ENCODE data around the gene SDHC. TPM values are rescaled to one million over a fixed set of nuclear protein-coding genes. Genes with fewer than 3 reads are reported as not detected.
"Not testable (repeated sequence)": the region's sequence is repeated elsewhere in the genome, so short reads cannot be mapped to it uniquely, and the experiment has no call there.

The SDHC gene
- total and polyA plus RNA-seq, 2 experiments from 2014 or later: 84.4 to 107 TPM

GRCh38 chr1:161313554-161314200 lies 504 bp upstream of the SDHC start:
- Histone ChIP-seq H3K79me2 (replicated peaks; ENCODE audit: insufficient read depth) (peaks cover 36% of the 10 kb centered on the region), H3K4me2 (peak overlapping the region; percentile 89), H3K4me1 (ENCODE audit: insufficient read depth) (peaks cover 30% of the 10 kb centered on the region), H3K27ac (ENCODE audit: low read depth) (peak overlapping the region; percentile 99), H3K36me3 (ENCODE audit: insufficient read depth) (no peaks in the 10 kb centered on the region), H3K9me2 (ENCODE audit: insufficient read depth) (0 out of 2 replicates have a peak, but pooled peaks cover 3% of the 10 kb centered on the region), H3K4me3 (peak overlapping the region; percentile 91), H3F3A (replicated peaks; ENCODE audit: low read depth) (0 out of 2 replicates have a peak, but pooled peaks cover 4% of the 10 kb centered on the region), H4K20me1 (replicated peaks; ENCODE audit: insufficient read depth) (peaks cover 5% of the 10 kb centered on the region; the same call in 1 of the 2 replicates), H2AFZ (peak overlapping the region; percentile 77), H3K27me3 (ENCODE audit: insufficient read depth) (no peaks in the 10 kb centered on the region)
- DNase-seq (ENCODE audit: low spot score) (no peak), ATAC-seq (peak; percentile 15)
- Mint-ChIP-seq H3K27ac (peak overlapping the region; percentile 98), H3K36me3 (ENCODE audit: low read depth) (no peaks in the 10 kb centered on the region), H3K4me1 (peaks cover 31% of the 10 kb centered on the region), H3K27me3 (ENCODE audit: insufficient read depth, low read depth, poor library complexity) (peaks cover 12% of the 10 kb centered on the region), H3K4me3 (peak overlapping the region; percentile 98), H3K9me3 (no peaks in the 10 kb centered on the region)
- TF ChIP-seq EZH2 (IDR thresholded peaks at IDR 0.05; ENCODE audit: low read depth, unreplicated experiment): no peak

GRCh38 chr1:161315841-161316674 lies 1.9 kb downstream of the SDHC start:
- Mint-ChIP-seq H3K4me1 (peaks cover 22% of the 10 kb centered on the region), H3K27ac (peak overlapping the region; percentile 29; the same call in 1 of the 2 replicates), H3K4me3 (peak overlapping the region; percentile 98)
- H3K79me2 ChIP-seq (replicated peaks; ENCODE audit: insufficient read depth): peaks cover 49% of the 10 kb centered on the region
- H3K36me3 Mint-ChIP-seq (ENCODE audit: low read depth); H2AFZ ChIP-seq; H3K9me3 Mint-ChIP-seq; H3K36me3 ChIP-seq (ENCODE audit: insufficient read depth); H3K9me2 ChIP-seq (ENCODE audit: insufficient read depth); ATAC-seq; H3K27me3 ChIP-seq (ENCODE audit: insufficient read depth); H3K27me3 Mint-ChIP-seq (ENCODE audit: insufficient read depth, low read depth, poor library complexity); H4K20me1 ChIP-seq (replicated peaks; ENCODE audit: insufficient read depth); H3F3A ChIP-seq (replicated peaks; ENCODE audit: low read depth); DNase-seq (ENCODE audit: low spot score): not testable (repeated sequence)
- peak; percentile 61; the same call in 1 of the 2 replicates for TF ChIP-seq CREB1 (CRISPR knock-in tag; IDR thresholded peaks at IDR 0.05; ENCODE audit: low read depth)
- peak overlapping the region; percentile 89 for H3K4me2 ChIP-seq
- peak overlapping the region; percentile 91; the same call in 1 of the 2 replicates for H3K4me3 ChIP-seq
- 0 out of 2 replicates have a peak overlapping the region, but pooled peaks have one; percentile 1 for H3K27ac ChIP-seq (ENCODE audit: low read depth)
- peaks cover 25% of the 10 kb centered on the region for H3K4me1 ChIP-seq (ENCODE audit: insufficient read depth)

- DNase-seq (ENCODE audit: low spot score) (no peak), ATAC-seq (no peak)
- Histone ChIP-seq H3K9me2 (ENCODE audit: insufficient read depth) (no peaks in the 10 kb centered on the region), H3K4me2 (no peak overlapping the region), H3K27ac (ENCODE audit: low read depth) (no peak overlapping the region), H3K4me3 (no peak overlapping the region), H2AFZ (no peak overlapping the region), H3K27me3 (ENCODE audit: insufficient read depth) (no peaks in the 10 kb centered on the region), H3K36me3 (ENCODE audit: insufficient read depth) (peaks cover 22% of the 10 kb centered on the region; the same call in 1 of the 2 replicates), H4K20me1 (replicated peaks; ENCODE audit: insufficient read depth) (peaks cover 7% of the 10 kb centered on the region), H3K79me2 (replicated peaks; ENCODE audit: insufficient read depth) (peaks cover 20% of the 10 kb centered on the region), H3K4me1 (ENCODE audit: insufficient read depth) (no peaks in the 10 kb centered on the region), H3F3A (replicated peaks; ENCODE audit: low read depth) (no peaks in the 10 kb centered on the region)
- Mint-ChIP-seq H3K9me3 (no peaks in the 10 kb centered on the region), H3K4me1 (no peaks in the 10 kb centered on the region), H3K27ac (no peak overlapping the region), H3K36me3 (ENCODE audit: low read depth) (peaks cover 28% of the 10 kb centered on the region), H3K27me3 (ENCODE audit: insufficient read depth, low read depth, poor library complexity) (no peaks in the 10 kb centered on the region), H3K4me3 (no peak overlapping the region)
- no peak for TF ChIP-seq NANOG (IDR thresholded peaks at IDR 0.05; ENCODE audit: borderline replicate concordance)
- no peak for TF ChIP-seq CTCF (conservative IDR thresholded peaks at IDR 0.05; ENCODE audit: low read depth in 2 of 2)
- no peak for TF ChIP-seq EZH2phosphoT487 (IDR thresholded peaks at IDR 0.05; ENCODE audit: unreplicated experiment)
- TF ChIP-seq ETS1 (IDR thresholded peaks at IDR 0.05): no peak
- TF ChIP-seq REST (IDR thresholded peaks at IDR 0.05; ENCODE audit: unreplicated experiment): no peak
These were observed 9.8 kb downstream of the SDHC start for GRCh38 chr1:161324020-161324419.

All from GM23338 (cell line).